Posterior vena cava (tissue), 2 donors: Measurements from ENCODE around the gene ABHD17C. TPM values are rescaled to one million over a fixed set of nuclear protein-coding genes. Genes with fewer than 3 reads are reported as not detected.

Experiments
- DNase-seq: peaks from one replicate; pipeline ENCODE4 v3.0.0-alpha.2; 2020; ENCODE audit warnings: low spot score
- intact Hi-C, 2 donors: fragments of 100-400 bp; cut with DNase I; formaldehyde crosslinking; loops; one replicate each; pipeline versions ENCODE4 v1.14.1 to v1.14.2; 2022 to 2023
- total RNA-seq, 2 donors: library from RNA; stranded (reverse); fragmentation: NEBNext Ultra II Directional; extraction: Animal tissue kit (Norgen Biotek cat#: 25700); gene quantifications; one replicate each; pipeline ENCODE4 v1.2.1, GENCODE V29; 2021
- donor health status: DM: yes; HTN: yes; CAD: no.
- donor health status: DM: yes; HTN: yes; CAD: no.

The ABHD17C gene
- total RNA-seq, 2 donors from 2014 or later: 4.4 to 4.9 TPM

DNA sequence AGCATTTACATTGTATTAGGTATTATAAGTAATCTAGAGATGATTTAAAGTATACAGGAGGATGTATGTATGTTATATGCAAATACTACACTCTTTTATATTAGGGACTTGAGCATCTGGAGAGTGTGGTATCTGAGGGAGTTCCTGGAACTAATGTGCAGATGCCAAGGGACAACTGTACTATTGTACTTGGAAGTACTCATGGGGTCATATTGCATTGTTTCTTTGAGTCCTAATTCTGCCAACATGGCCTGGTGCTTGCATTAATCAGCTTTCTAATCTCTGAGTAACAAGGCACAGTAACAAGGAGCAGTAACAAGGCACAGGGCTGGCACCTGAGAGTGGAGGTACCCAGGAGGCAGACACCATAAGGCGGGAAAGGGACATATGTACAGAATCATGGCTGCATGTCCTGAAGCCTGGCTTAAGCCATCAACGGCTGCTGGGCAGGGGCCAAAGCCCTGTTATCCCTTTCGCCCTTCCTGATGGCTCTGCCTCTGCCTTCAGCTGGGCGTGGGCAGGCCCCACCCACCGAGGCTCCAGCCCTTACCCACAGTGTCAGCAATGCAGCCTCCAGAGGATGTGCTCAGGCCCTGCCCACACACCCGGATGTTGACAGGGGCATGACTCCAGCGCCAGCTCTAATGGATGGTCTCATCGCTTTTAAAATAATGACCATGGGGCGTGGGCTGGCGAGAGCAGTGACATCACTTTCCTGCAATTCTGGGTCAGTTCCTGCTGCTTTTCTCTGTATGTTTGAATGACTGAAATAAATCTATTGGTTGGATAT, 107.0 kb downstream of the ABHD17C start:
- no peak for DNase-seq
- intact Hi-C loops: no loop called here

DNA sequence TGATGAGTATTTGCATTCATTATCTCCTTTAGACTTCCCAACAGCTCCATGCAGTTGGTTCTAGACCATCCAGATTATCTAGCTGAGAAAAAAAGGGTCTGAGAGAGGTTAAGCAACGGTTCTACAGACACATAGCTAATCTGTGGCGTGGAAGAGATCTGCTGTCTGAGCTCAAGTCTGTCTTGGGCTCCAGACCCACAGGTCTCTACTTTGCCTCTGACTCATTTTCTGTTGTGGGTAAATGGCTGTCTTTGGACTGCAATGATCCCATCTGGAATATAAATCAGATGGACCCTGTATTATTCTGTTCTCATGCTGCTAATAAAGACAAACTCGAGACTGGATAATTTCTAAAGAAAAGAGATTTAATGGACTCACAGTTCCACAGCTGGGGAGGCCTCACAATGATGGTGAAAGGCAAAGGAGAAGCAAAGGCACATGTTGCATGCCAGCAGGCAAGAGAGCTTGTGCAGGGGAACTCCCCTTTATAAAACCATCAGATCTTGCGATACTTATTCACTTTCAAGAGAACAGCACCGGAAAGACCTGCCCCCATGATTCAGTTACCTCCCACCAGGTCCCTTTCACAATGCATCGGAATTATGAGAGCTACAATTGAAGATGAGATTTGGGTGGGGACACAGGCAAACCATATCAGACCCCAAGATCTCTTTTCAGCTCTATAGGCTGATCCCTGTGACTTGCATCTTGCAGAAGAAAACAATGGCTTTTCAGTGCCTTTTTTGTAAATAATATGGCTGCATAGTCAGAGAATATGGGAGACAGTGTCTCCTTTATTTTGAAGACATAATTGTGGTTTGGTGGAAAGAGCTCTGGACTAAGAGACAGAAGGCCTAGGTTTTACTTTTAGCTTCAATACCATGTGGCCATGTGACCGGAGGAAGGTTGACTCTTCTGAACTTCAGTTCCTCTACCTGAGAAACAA, 108.7 kb downstream of the ABHD17C start:
- no peak for DNase-seq
- intact Hi-C loops: no loop called here

DNA sequence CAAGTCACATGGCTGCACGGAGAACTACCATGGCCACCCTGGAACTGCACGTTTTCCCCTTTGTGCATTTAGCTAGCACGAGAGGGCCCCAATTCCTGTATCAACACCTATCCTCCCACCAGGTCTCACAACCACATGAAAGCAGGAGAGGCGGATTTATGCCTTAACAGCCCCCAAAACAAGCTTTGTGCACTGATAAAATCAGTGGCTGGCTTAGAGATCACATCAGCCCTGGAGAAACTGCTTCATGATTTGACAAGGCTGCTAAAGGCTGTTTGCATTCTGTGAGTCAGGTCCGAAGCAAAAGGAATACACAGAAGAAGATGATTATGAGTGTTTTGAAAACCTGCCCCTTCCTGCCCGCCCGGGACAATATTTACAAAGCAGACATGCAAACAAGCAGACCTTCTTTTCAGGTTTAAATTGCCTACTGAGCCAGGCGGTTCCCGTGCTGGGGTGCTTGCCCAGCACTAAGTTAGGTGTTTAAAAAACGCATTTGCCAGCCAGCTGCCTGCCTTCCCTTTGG, 109.9 kb downstream of the ABHD17C start:
- no peak for DNase-seq
- intact Hi-C loops: no loop called here

Other genes with a start within 250 kb of the ABHD17C start
- under 1 TPM; 0.14 to 0.62 TPM for gene CEMIP, start 84.1 kb downstream of the ABHD17C start, total RNA-seq